GM12872 (cell line): ENCODE results near the gene STEAP1.

Experiments
- TF ChIP-seq, protein P1 (sequence below): IDR thresholded peaks from 3 replicates; pipeline ENCODE4 v1.5.1; 2011; ENCODE audit warnings: low read depth, mild to moderate bottlenecking, low read length, moderate library complexity; ENCODE audit not compliant: insufficient read depth

STEAP1 gene

DNA sequence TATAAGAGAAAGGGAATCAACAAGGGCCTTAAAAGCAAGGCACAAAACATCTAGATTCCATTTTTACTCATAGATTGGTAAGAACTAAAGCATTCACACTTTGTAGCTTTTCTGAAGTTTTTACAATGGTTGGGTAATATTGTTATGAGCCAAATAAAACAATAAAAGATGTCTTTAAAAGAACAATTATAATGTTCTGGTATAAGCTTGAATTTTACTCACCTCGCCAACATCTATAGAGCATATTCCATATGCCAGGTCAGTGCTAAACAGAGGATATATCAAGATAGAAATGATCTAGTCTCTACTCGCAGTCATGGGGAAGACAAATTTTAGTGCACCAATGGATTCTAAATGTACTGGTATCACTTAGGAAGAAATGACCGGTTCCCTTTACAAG is 11.9 kb downstream of the STEAP1 start:
- TF ChIP-seq, protein P1, sequence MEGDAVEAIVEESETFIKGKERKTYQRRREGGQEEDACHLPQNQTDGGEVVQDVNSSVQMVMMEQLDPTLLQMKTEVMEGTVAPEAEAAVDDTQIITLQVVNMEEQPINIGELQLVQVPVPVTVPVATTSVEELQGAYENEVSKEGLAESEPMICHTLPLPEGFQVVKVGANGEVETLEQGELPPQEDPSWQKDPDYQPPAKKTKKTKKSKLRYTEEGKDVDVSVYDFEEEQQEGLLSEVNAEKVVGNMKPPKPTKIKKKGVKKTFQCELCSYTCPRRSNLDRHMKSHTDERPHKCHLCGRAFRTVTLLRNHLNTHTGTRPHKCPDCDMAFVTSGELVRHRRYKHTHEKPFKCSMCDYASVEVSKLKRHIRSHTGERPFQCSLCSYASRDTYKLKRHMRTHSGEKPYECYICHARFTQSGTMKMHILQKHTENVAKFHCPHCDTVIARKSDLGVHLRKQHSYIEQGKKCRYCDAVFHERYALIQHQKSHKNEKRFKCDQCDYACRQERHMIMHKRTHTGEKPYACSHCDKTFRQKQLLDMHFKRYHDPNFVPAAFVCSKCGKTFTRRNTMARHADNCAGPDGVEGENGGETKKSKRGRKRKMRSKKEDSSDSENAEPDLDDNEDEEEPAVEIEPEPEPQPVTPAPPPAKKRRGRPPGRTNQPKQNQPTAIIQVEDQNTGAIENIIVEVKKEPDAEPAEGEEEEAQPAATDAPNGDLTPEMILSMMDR, result no peak

DNA sequence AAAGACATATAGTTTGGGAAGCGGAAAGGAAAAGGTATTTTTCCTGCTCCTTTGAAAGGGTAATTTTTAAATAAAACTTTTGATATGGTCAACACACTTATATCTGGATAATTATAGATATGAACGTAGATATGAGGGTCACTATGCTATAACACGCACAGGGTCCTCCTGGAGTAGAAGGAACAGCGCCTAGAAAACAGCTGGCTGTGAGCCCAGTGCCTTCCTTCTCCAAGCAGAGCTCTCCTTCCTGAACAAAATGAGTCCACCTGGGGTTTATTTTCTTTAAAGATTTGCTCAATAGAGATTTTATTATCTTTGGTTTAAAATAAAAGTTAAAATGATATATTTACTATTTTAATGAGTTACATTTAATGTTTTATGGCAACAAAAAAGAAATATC is 13.1 kb downstream of the STEAP1 start:
- TF ChIP-seq, protein P1, result no peak

DNA sequence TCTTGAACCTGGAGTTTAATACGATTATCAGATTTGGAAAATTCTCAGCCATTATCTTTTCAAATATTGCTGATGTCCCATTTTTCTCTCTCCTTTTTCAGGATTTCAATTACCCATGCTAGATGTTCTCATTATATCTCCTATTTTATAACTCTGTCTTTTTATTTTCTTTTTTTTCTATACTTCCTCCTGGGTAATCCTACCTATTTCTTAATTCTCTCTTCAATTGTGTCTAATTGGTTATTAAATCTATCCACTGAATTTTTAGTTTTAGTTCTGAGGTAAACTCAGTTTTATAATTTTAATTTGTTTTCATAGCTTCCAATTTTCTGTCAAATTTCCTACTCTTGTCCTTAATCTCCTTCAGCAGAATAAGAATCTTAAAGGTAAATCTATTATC is 15.6 kb downstream of the STEAP1 start:
- TF ChIP-seq, protein P1, result no peak

DNA sequence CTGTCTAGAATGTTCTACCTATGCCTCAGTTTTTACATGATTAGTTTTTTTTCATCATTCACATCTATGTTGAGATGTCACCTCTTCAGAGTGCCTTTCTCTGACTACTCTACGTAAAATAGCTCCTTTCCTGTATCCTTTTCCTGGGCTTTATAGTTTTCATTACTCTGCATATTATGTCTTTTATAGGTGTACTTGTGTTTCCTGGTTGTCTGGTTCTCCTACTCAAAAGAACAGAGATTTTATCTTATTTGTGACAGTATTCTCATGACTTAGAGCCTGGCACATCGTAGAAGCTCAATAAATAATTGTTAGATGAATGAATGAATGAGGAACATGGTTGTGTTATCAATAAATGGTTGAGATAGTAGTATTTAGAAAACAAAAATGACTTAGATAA is 17.9 kb downstream of the STEAP1 start:
- TF ChIP-seq, protein P1, result no peak

DNA sequence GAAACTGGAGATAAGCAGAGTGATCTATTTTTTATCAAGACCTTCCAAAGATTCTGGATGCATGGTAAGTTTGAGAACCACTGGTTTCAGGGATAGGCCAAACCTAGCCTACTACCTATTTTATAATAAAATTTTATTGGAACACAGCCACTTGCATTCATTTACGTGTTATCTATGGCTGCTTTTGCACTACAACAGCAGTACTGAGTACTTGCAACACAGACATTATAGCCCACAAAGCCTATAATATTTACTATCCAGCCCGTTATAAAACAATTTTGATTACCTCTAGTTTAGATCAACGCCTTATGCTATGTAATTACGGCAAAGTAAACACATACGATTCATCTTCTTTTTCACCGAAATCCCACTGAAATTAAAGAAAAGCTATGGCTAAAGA is 18.4 kb downstream of the STEAP1 start:
- TF ChIP-seq, protein P1, result no peak

DNA sequence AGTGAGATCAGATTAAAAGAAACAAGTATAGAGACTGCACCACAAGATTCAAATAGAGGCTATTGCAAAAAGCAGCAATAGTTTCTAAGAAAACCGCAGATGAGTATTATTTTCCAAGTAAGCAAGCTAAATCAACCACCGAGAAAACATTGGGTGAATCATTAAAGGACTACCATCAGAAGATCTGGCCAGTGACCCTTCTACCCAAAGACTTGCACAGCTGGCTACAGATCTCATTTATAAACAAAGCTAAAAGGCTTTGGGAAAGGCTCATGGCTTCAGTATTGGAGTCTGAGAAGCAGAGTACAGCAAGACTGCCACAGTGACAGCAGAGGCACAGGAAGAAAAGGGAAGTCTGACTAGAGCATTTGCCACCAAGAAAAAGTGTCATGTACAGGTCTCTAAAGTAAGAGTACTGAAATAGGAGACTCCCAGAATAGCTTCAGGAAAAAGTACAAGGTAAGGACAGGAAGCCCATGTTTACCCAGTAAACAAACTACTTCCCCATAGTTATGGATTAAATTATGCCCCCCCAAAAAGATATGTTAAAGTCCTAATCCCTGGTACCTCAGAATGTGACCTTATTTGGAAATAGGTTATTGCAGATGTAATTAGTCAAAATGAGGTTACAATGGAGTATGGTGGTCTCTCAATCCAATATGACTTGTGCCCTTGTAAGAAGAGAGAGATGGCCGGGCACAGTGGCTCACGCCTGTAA is 19.0 kb downstream of the STEAP1 start:
- TF ChIP-seq, protein P1, result no peak

DNA sequence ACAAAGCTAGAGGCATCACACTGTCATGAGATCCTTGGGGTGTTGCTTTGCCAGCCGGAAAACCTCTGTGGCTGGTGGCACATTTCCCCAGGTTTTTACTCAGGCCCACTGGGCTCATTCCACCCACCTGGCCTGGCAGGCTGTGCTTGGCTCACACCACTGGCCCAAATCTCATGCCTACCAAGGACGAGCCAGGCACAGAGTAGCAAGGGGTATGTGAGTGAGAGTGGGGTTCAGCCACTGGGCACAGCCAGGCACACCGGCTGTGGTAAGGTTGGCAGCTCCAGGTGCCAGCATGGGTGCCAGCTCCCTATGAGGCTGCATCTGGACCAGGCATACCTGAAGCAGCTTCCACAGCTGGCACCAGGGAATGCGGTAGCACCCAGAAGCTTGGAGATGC is 21.4 kb downstream of the STEAP1 start:
- TF ChIP-seq, protein P1, result no peak
